Naive thymus-derived CD4-positive, alpha-beta T cell (primary cell): ENCODE measurements around the gene NKPD1. TPM values are rescaled to one million over a fixed set of nuclear protein-coding genes. Genes with fewer than 3 reads are reported as not detected.
"Not testable (repeated sequence)": the region's sequence is repeated elsewhere in the genome, so short reads cannot be mapped to it uniquely, and the experiment has no call there.

Experiments
- ATAC-seq: fragments of 150-1000 bp; cut with Tn5 transposase; 2 replicates; pipeline ENCODE4 v1.10.0; 2021; ENCODE audit warnings: mild to moderate bottlenecking, moderate library complexity
- CTCF ChIA-PET: fragments of 350-600 bp; sonication (Branson Sonifier 250); formaldehyde crosslinking; loops from one replicate; lab custom pipeline; 2021; ENCODE audit warnings: antibody characterized with exemption; lab: Charles Lee
- POLR2A ChIA-PET: fragments of 350-600 bp; sonication (Branson Sonifier 250); formaldehyde crosslinking; loops from one replicate; lab custom pipeline; 2021; ENCODE audit warnings: antibody characterized with exemption, inconsistent platforms; lab: Charles Lee
- DNase-seq, 9 donors: peaks; one replicate each; pipeline versions ENCODE4 v3.0.0 to v3.0.0-alpha.2; 2020 to 2022; ENCODE audit warnings: mixed read lengths in 1 of 9
- H3K27ac ChIP-seq: one replicate; pipeline ENCODE4 v1.7.0; 2013; ENCODE audit warnings: mild to moderate bottlenecking, low read depth, low read length, moderate library complexity
- H3K27me3 ChIP-seq, 2 donors: one replicate each; pipeline ENCODE4 v1.7.0; 2013; ENCODE audit warnings: low read length in 2 of 2, mild to moderate bottlenecking in 2 of 2, moderate library complexity in 2 of 2; ENCODE audit not compliant: control insufficient read depth in 2 of 2, insufficient read depth in 2 of 2
- H3K36me3 ChIP-seq, 3 experiments: 1 replicate in 2 of 3; 2 replicates in 1 of 3; pipeline ENCODE4 v1.7.0; 2013; ENCODE audit warnings: low read length in 3 of 3, mild to moderate bottlenecking in 3 of 3, moderate library complexity in 1 of 3; ENCODE audit not compliant: insufficient read depth in 3 of 3, control insufficient read depth in 2 of 3
- H3K4me1 ChIP-seq, 2 donors: one replicate each; pipeline ENCODE4 v1.7.0; 2013; ENCODE audit warnings: low read length in 2 of 2, mild to moderate bottlenecking in 2 of 2, moderate library complexity in 1 of 2; ENCODE audit not compliant: control insufficient read depth in 2 of 2, insufficient read depth in 2 of 2
- H3K4me3 ChIP-seq: 2 replicates; pipeline ENCODE4 v1.7.0; 2013; ENCODE audit warnings: mild to moderate bottlenecking, low read length
- H3K9me3 ChIP-seq, 3 experiments: 1 replicate in 2 of 3; 2 replicates in 1 of 3; pipeline ENCODE4 v1.7.0; 2013; ENCODE audit warnings: low read length in 3 of 3; ENCODE audit not compliant: control insufficient read depth in 2 of 3
- H3K27ac Mint-ChIP-seq, 9 donors: one replicate each; pipeline ENCODE4 v1.8.0; 2020 to 2022; ENCODE audit warnings: mixed read lengths in 9 of 9, mild to moderate bottlenecking in 8 of 9, moderate library complexity in 5 of 9, inconsistent platforms in 2 of 9
- H3K27me3 Mint-ChIP-seq, 5 donors: one replicate each; pipeline ENCODE4 v1.8.0; 2021 to 2022; ENCODE audit warnings: mixed read lengths in 5 of 5, mild to moderate bottlenecking in 1 of 5
- H3K36me3 Mint-ChIP-seq, 5 donors: one replicate each; pipeline ENCODE4 v1.8.0; 2020 to 2022; ENCODE audit warnings: mixed read lengths in 5 of 5, mild to moderate bottlenecking in 3 of 5, inconsistent platforms in 1 of 5
- H3K4me1 Mint-ChIP-seq, 7 donors: one replicate each; pipeline ENCODE4 v1.8.0; 2020 to 2022; ENCODE audit warnings: mixed read lengths in 7 of 7, mild to moderate bottlenecking in 3 of 7, inconsistent platforms in 1 of 7
- H3K4me3 Mint-ChIP-seq, 10 donors: one replicate each; pipeline ENCODE4 v1.8.0; 2020 to 2022; ENCODE audit warnings: mild to moderate bottlenecking in 10 of 10, mixed read lengths in 10 of 10, moderate library complexity in 6 of 10, inconsistent platforms in 2 of 10
- H3K9me3 Mint-ChIP-seq, 11 donors: one replicate each; pipeline ENCODE4 v1.8.0; 2020 to 2022; ENCODE audit warnings: mixed read lengths in 11 of 11, mild to moderate bottlenecking in 4 of 11, inconsistent platforms in 1 of 11, moderate library complexity in 1 of 11
- intact Hi-C, 2 donors: fragments of 100-400 bp; cut with micrococcal nuclease; formaldehyde crosslinking; loops; one replicate each; pipeline ENCODE4 v1.15.1; 2023
- polyA plus RNA-seq, 2 donors: library from polyadenylated mRNA; unstranded; fragments of 300-500 nt; fragmentation: Illumina TruSeq; gene quantifications; one replicate each; pipeline ENCODE4 v1.2.3, GENCODE V29; 2021
- total RNA-seq, 6 experiments: library from RNA in 5 of 6; stranded (reverse) in 5 of 6; gene quantifications; 1 replicate in 5 of 6; 2 replicates in 1 of 6; pipeline ENCODE4 v1.2.3 and lab custom pipeline; 2021 to 2026

NKPD1 gene
- total and polyA plus RNA-seq, 7 experiments from 2014 or later, result 0.07 to 1.2 (median 0.68) TPM

DNA sequence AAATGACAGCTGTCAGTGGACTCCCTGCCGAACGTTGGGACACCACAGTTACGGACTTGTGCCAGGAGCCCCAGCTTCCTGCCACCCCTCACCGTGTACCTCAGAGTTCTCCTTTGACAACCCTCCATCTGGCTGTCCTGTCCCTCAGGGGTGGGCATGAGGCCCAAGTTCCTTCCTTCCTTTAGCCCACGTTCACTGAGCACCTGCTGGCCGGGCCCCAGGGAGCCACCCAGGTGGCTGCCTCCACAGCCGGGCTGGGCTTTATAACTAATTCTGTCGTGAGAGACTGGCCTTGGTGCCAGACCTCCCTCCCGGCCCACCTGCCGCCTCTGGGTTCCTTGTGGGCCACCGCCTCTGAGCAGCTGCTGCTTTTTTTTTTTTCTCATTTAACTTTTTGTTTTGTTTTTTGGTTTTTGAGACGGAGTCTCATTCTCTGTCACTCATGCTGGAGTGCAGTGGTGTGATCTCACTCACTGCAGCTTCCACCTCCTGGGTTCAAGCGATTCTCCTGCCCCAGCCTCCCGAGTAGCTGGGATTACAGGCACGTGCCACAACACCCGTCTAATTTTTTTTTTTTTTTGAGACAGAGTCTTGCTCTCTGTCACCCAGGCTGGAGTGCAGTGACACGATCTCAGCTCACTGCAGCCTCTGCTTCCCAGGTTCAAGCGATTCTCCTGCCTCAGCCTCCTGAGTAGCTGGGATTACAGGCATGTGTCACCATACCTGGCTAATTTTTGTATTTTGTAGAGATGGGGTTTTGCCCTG is 42.0 kb downstream of the NKPD1 start:
- H3K36me3 Mint-ChIP-seq, H3K9me3 ChIP-seq, H3K27me3 ChIP-seq, H3K27me3 Mint-ChIP-seq, ATAC-seq, H3K4me3 ChIP-seq, H3K36me3 ChIP-seq, DNase-seq, H3K9me3 Mint-ChIP-seq: not testable (repeated sequence)
- CTCF ChIA-PET, result interaction anchor here (0.7 to 1.5 kb wide), 4 partner anchors 8 to 75 kb away, joined by 3 to 6 read pairs (median 4); no protein-coding TSS in a partner anchor
- Mint-ChIP-seq H3K27ac (peak overlapping the region in 8 of 9 donors; percentile 56 to 88 (median 70)), H3K4me3 (peak overlapping the region; percentile 37 to 85 (median 78)), H3K4me1 (peaks cover 30 to 87% (median 66%) of the 10 kb centered on the region in 7 donors)
- intact Hi-C loops, result loop anchor here in 1 of 2 donors (1.0 kb wide), 1 partner anchor 15 kb away; no protein-coding TSS in a partner anchor
- POLR2A ChIA-PET, result interaction anchor here (0.7 to 0.9 kb wide), 2 partner anchors 15 to 16 kb away, joined by 3 read pairs; no protein-coding TSS in a partner anchor
- peak overlapping the region; percentile 31 for H3K27ac ChIP-seq
- H3K4me1 ChIP-seq, result peaks cover 9 to 42% of the 10 kb centered on the region in 2 donors

DNA sequence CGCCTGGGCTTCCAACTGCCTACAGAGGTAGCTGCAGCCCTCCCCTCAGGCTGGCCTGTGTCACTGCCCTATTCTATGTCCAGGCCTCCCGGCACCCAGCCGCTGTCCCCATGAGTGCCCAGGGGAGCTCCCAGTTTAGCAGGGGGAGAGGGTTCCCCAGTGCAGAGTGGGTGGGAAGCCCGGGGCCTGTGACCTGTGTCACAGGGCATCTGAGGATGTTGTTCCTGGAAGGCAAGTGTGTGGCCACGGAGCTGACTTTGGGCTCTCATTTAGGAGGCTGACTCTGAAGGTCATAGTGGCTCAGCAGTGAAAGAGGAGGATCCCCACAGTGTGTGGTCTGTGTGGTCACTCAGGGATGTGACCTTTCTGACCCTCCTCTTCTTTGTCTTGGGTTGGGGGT is 42.7 kb downstream of the NKPD1 start:
- H3K9me3 ChIP-seq, result no peaks in the 10 kb centered on the region
- ChIA-PET POLR2A (interaction anchor here (0.7 to 1.1 kb wide), 2 partner anchors 15 to 27 kb away, joined by 3 read pairs; no protein-coding TSS in a partner anchor), CTCF (interaction anchor here (1.2 to 1.5 kb wide), 2 partner anchors 9 to 69 kb away, joined by 3 to 6 read pairs; no protein-coding TSS in a partner anchor)
- intact Hi-C loops, result loop anchor here in 1 of 2 donors (1.0 kb wide), 1 partner anchor 15 kb away; no protein-coding TSS in a partner anchor
- H3K4me1 Mint-ChIP-seq, result peaks cover 30 to 88% (median 63%) of the 10 kb centered on the region in 7 donors
- H3K9me3 Mint-ChIP-seq, result no peaks in the 10 kb centered on the region
- H3K27ac ChIP-seq, result peak overlapping the region; percentile 31
- peaks cover 9 to 42% of the 10 kb centered on the region in 2 donors for H3K4me1 ChIP-seq
- no peaks in the 10 kb centered on the region for H3K36me3 ChIP-seq
- H3K4me3 Mint-ChIP-seq, result peak overlapping the region in 9 of 10 donors; percentile 9 to 85 (median 76)
- no peaks in the 10 kb centered on the region for H3K27me3 Mint-ChIP-seq
- H3K27ac Mint-ChIP-seq, result peak overlapping the region in 7 of 9 donors; percentile 38 to 88 (median 68)
- ATAC-seq, result no peak
- H3K4me3 ChIP-seq, result no peak overlapping the region
- H3K27me3 ChIP-seq, result no peaks in the 10 kb centered on the region
- peaks cover 0 to 3% (median 0%) of the 10 kb centered on the region in 5 donors for H3K36me3 Mint-ChIP-seq
- no peak for DNase-seq

- CTCF ChIA-PET, result interaction anchor here (1.2 to 1.5 kb wide), 2 partner anchors 9 to 69 kb away, joined by 3 to 6 read pairs; no protein-coding TSS in a partner anchor
- intact Hi-C loops, result loop anchor here in 1 of 2 donors (1.0 kb wide), 1 partner anchor 14 kb away; no protein-coding TSS in a partner anchor
- no peaks in the 10 kb centered on the region for H3K9me3 ChIP-seq
- Mint-ChIP-seq H3K9me3 (no peaks in the 10 kb centered on the region), H3K27ac (peak overlapping the region in 3 of 9 donors; percentile 64 to 88 (median 77)), H3K4me3 (peak overlapping the region in 9 of 10 donors; percentile 47 to 85 (median 80)), H3K4me1 (peaks cover 30 to 88% (median 63%) of the 10 kb centered on the region in 7 donors), H3K36me3 (peaks cover 0 to 3% (median 0%) of the 10 kb centered on the region in 5 donors), H3K27me3 (no peaks in the 10 kb centered on the region)
- H3K4me1 ChIP-seq, result peaks cover 9 to 42% of the 10 kb centered on the region in 2 donors
- H3K36me3 ChIP-seq, result no peaks in the 10 kb centered on the region
- H3K4me3 ChIP-seq, result no peak overlapping the region
- ATAC-seq (no peak), DNase-seq (no peak)
- POLR2A ChIA-PET, result interaction anchor here (0.5 to 1.1 kb wide), 3 partner anchors 14 to 903 kb away, joined by 3 to 4 read pairs (median 3); no protein-coding TSS in a partner anchor
- no peak overlapping the region for H3K27ac ChIP-seq
- H3K27me3 ChIP-seq, result no peaks in the 10 kb centered on the region
Measured at GRCh38 chr19:45117671-45118070, 43.1 kb downstream of the NKPD1 start.

- CTCF ChIA-PET, result interaction anchor here (0.6 to 1.5 kb wide), 2 partner anchors 70 to 112 kb away, joined by 4 to 6 read pairs; no protein-coding TSS in a partner anchor
- Histone ChIP-seq H3K36me3 (no peaks in the 10 kb centered on the region), H3K4me3 (no peak overlapping the region), H3K27me3 (no peaks in the 10 kb centered on the region), H3K9me3 (no peaks in the 10 kb centered on the region), H3K4me1 (peaks cover 9 to 41% of the 10 kb centered on the region in 2 donors), H3K27ac (peak overlapping the region; percentile 18)
- H3K36me3 Mint-ChIP-seq, result peaks cover 0 to 3% (median 0%) of the 10 kb centered on the region in 5 donors
- peak overlapping the region; percentile 47 to 85 (median 78) for H3K4me3 Mint-ChIP-seq
- intact Hi-C loops, result no loop called here
- peaks cover 30 to 86% (median 59%) of the 10 kb centered on the region in 7 donors for H3K4me1 Mint-ChIP-seq
- POLR2A ChIA-PET, result interaction anchor here (0.5 to 1.1 kb wide), 2 partner anchors 26 to 904 kb away, joined by 3 to 4 read pairs; no protein-coding TSS in a partner anchor
- H3K27me3 Mint-ChIP-seq, result no peaks in the 10 kb centered on the region
- DNase-seq, result peak in 8 of 9 donors; percentile 27 to 74 (median 39)
- ATAC-seq, result peak; percentile 65
- peak overlapping the region in 7 of 9 donors; percentile 25 to 87 (median 67) for H3K27ac Mint-ChIP-seq
- no peaks in the 10 kb centered on the region for H3K9me3 Mint-ChIP-seq
Measured at GRCh38 chr19:45117167-45117594, 43.6 kb downstream of the NKPD1 start.

GRCh38 chr19:45115809-45116615 is 44.8 kb downstream of the NKPD1 start:
- no peak for DNase-seq
- Mint-ChIP-seq H3K4me3 (peak overlapping the region in 9 of 10 donors; percentile 43 to 83 (median 75)), H3K4me1 (peaks cover 22 to 80% (median 52%) of the 10 kb centered on the region in 7 donors), H3K36me3 (peaks cover 0 to 3% (median 0%) of the 10 kb centered on the region in 5 donors), H3K9me3 (no peaks in the 10 kb centered on the region), H3K27me3 (no peaks in the 10 kb centered on the region), H3K27ac (peak overlapping the region in 4 of 9 donors; percentile 20 to 74 (median 62))
- intact Hi-C loops, result no loop called here
- Histone ChIP-seq H3K4me3 (no peak overlapping the region), H3K4me1 (peaks cover 9 to 32% of the 10 kb centered on the region in 2 donors), H3K27ac (no peak overlapping the region), H3K9me3 (no peaks in the 10 kb centered on the region), H3K36me3 (no peaks in the 10 kb centered on the region), H3K27me3 (no peaks in the 10 kb centered on the region)
- peak; percentile 40 for ATAC-seq
- POLR2A ChIA-PET, result interaction anchor here (0.8 kb wide), 1 partner anchor 29 kb away, joined by 3 read pairs; no protein-coding TSS in a partner anchor
- CTCF ChIA-PET, result no interaction called here
